SK-N-SH (cell line): ENCODE measurements around the gene AGXT. TPM values are rescaled to one million over a fixed set of nuclear protein-coding genes. Genes with fewer than 3 reads are reported as not detected.

ENCODE experiments used
- CTCF ChIA-PET: fragments of 300-600, 350-600 bp; formaldehyde crosslinking; extraction: SDS; loops from one replicate; lab custom pipeline; 2021; lab: Yijun Ruan, JAX
- POLR2A ChIA-PET: fragments of 350-600 bp; sonication (Branson Sonifier 250); formaldehyde crosslinking; extraction: SDS; loops from one replicate; lab custom pipeline; 2020; ENCODE audit warnings: antibody characterized with exemption, inconsistent platforms; lab: Yijun Ruan, JAX
- DNase-seq: peaks from one replicate; pipeline ENCODE4 v3.0.0; 2012
- H2AFZ ChIP-seq: fragments of 200-600 bp; sonication (generic); 2 replicates; pipeline ENCODE4 v1.8.1; 2016; ENCODE audit warnings: antibody characterized with exemption, mild to moderate bottlenecking, low read depth
- H3F3A ChIP-seq: fragments of 200-600 bp; sonication (generic); replicated peaks from 2 replicates; pipeline ENCODE3; 2016; ENCODE audit warnings: antibody characterized with exemption, mild to moderate bottlenecking; ENCODE audit not compliant: insufficient read depth
- H3K27ac ChIP-seq, 2 experiments: fragments of 200-500 bp in 1 of 2; fragments of 200-600 bp in 1 of 2; sonication (Bioruptor generic) in 1 of 2; sonication (generic), shearing (Covaris generic) in 1 of 2; 2 replicates each; pipeline versions ENCODE4 v1.5.1 to v1.6.1; 2014 to 2016; ENCODE audit warnings: low read depth in 2 of 2, inconsistent platforms in 1 of 2, low read length in 1 of 2, mild to moderate bottlenecking in 1 of 2, mixed read lengths in 1 of 2
- H3K27me3 ChIP-seq: fragments of 200-600 bp; sonication (generic), shearing (Covaris generic); 2 replicates; pipeline ENCODE4 v1.6.1; 2016; ENCODE audit warnings: mixed run types; ENCODE audit not compliant: insufficient read depth
- H3K36me3 ChIP-seq, 2 experiments: fragments of 200-500 bp in 1 of 2; fragments of 200-600 bp in 1 of 2; sonication (Bioruptor generic) in 1 of 2; sonication (generic) in 1 of 2; replicated peaks in 1 of 2; 2 replicates each; pipeline versions ENCODE3 to v1.5.1; 2014 to 2016; ENCODE audit warnings: low read length in 1 of 2, mild to moderate bottlenecking in 1 of 2; ENCODE audit not compliant: insufficient read depth in 2 of 2, control insufficient read depth in 1 of 2
- H3K4me1 ChIP-seq, 2 experiments: fragments of 200-500 bp in 1 of 2; fragments of 200-600 bp in 1 of 2; sonication (Bioruptor generic) in 1 of 2; sonication (generic), shearing (Covaris generic) in 1 of 2; 2 replicates each; pipeline versions ENCODE4 v1.5.1 to v1.6.1; 2014 to 2016; ENCODE audit warnings: low read depth in 1 of 2, low read length in 1 of 2, mixed run types in 1 of 2; ENCODE audit not compliant: insufficient read depth in 2 of 2, control insufficient read depth in 1 of 2
- H3K4me2 ChIP-seq: fragments of 200-600 bp; sonication (generic), shearing (Covaris generic); 2 replicates; pipeline ENCODE4 v1.6.1; 2017; ENCODE audit warnings: mixed run types
- H3K4me3 ChIP-seq, 2 experiments: fragments of 200-500 bp in 1 of 2; fragments of 200-600 bp in 1 of 2; sonication (Bioruptor generic) in 1 of 2; sonication (generic), shearing (Covaris generic) in 1 of 2; 2 replicates each; pipeline versions ENCODE4 v1.5.1 to v1.8.1; 2014 to 2016; ENCODE audit warnings: low read depth in 2 of 2, inconsistent platforms in 1 of 2, low read length in 1 of 2, mild to moderate bottlenecking in 1 of 2, mixed read lengths in 1 of 2, moderate library complexity in 1 of 2
- H3K79me2 ChIP-seq: fragments of 200-600 bp; sonication (generic); 2 replicates; pipeline ENCODE4 v1.8.1; 2017; ENCODE audit warnings: mild to moderate bottlenecking; ENCODE audit not compliant: insufficient read depth
- H3K9ac ChIP-seq: fragments of 200-600 bp; sonication (generic); 2 replicates; pipeline ENCODE4 v1.6.1; 2017; ENCODE audit warnings: mixed run types
- H3K9me2 ChIP-seq: fragments of 200-600 bp; sonication (generic); 2 replicates; pipeline ENCODE4 v1.6.1; 2017; ENCODE audit warnings: mixed run types
- H3K9me3 ChIP-seq: fragments of 200-600 bp; sonication (generic); 2 replicates; pipeline ENCODE4 v1.6.1; 2017; ENCODE audit warnings: mixed run types, mild to moderate bottlenecking, moderate library complexity
- H4K20me1 ChIP-seq: fragments of 200-600 bp; sonication (generic); 2 replicates; pipeline ENCODE4 v1.6.1; 2017; ENCODE audit warnings: mild to moderate bottlenecking, mixed run types; ENCODE audit not compliant: insufficient read depth
- ELF1 ChIP-seq: IDR thresholded peaks from 2 replicates; pipeline ENCODE4 v1.4.0; 2012
- EZH2phosphoT487 ChIP-seq: fragments of 200-600 bp; sonication (generic); IDR thresholded peaks from 2 replicates; pipeline ENCODE4 v1.6.1; 2017; ENCODE audit warnings: low read depth, mixed run types, mild to moderate bottlenecking, antibody characterized with exemption, moderate library complexity, borderline replicate concordance
- FOXJ3 ChIP-seq: sonication (generic); formaldehyde crosslinking; IDR thresholded peaks from 2 replicates; pipeline ENCODE4 v1.5.1; 2020; ENCODE audit warnings: mild to moderate bottlenecking, missing genetic modification reagents
- MEF2A ChIP-seq: IDR thresholded peaks from 2 replicates; pipeline ENCODE4 v1.4.0; 2012; ENCODE audit warnings: low read depth, borderline replicate concordance
- MXI1 ChIP-seq: IDR thresholded peaks from 2 replicates; pipeline ENCODE4 v1.6.1; 2012; ENCODE audit warnings: mild to moderate bottlenecking, low read depth, low read length, improper control_type of control experiment
- RAD21 ChIP-seq: IDR thresholded peaks from 2 replicates; pipeline ENCODE4 v1.6.1; 2012; ENCODE audit warnings: mild to moderate bottlenecking, low read length
- RXRA ChIP-seq: IDR thresholded peaks from 2 replicates; pipeline ENCODE4 v1.4.0; 2012; ENCODE audit warnings: low read depth, mild to moderate bottlenecking, borderline replicate concordance
- SIN3A ChIP-seq: IDR thresholded peaks from 2 replicates; pipeline ENCODE4 v1.6.1; 2012; ENCODE audit warnings: low read depth, mild to moderate bottlenecking, low read length, moderate library complexity, borderline replicate concordance
- TEAD4 ChIP-seq: IDR thresholded peaks from 2 replicates; pipeline ENCODE4 v1.4.0; 2012; ENCODE audit warnings: mild to moderate bottlenecking, borderline replicate concordance; ENCODE audit not compliant: insufficient read depth
- YY1 ChIP-seq: IDR thresholded peaks from 2 replicates; pipeline ENCODE4 v1.4.0; 2012; ENCODE audit warnings: low read depth, mild to moderate bottlenecking
- WGBS: methylation state at CpG from one replicate; pipeline ENCODE4 v1.1.6; 2017; ENCODE audit warnings: low lambda C conversion rate; 5-methylcytosine and 5-hydroxymethylcytosine counted together
- polyA plus RNA-seq, 3 experiments: library from polyadenylated mRNA; depleted of rRNA; stranded (reverse); fragments of >200 nt; gene quantifications; 2 replicates each; pipeline ENCODE4 v1.2.3, GENCODE V29; 2012
- TF ChIP-seq, protein P1 (sequence below): fragments of 150-350 bp; IDR thresholded peaks from 2 replicates; pipeline ENCODE4 v1.6.1; 2017; ENCODE audit warnings: antibody characterized with exemption, low read length, low read depth, borderline replicate concordance
- TF ChIP-seq, protein P2 (sequence below): IDR thresholded peaks from 2 replicates; pipeline ENCODE4 v1.6.1; 2012; ENCODE audit warnings: mild to moderate bottlenecking, low read depth, low read length, moderate library complexity

AGXT gene
- polyA plus RNA-seq, 1 of the 3 experiments (the other 2 are of a cell fraction), result not detected

DNA sequence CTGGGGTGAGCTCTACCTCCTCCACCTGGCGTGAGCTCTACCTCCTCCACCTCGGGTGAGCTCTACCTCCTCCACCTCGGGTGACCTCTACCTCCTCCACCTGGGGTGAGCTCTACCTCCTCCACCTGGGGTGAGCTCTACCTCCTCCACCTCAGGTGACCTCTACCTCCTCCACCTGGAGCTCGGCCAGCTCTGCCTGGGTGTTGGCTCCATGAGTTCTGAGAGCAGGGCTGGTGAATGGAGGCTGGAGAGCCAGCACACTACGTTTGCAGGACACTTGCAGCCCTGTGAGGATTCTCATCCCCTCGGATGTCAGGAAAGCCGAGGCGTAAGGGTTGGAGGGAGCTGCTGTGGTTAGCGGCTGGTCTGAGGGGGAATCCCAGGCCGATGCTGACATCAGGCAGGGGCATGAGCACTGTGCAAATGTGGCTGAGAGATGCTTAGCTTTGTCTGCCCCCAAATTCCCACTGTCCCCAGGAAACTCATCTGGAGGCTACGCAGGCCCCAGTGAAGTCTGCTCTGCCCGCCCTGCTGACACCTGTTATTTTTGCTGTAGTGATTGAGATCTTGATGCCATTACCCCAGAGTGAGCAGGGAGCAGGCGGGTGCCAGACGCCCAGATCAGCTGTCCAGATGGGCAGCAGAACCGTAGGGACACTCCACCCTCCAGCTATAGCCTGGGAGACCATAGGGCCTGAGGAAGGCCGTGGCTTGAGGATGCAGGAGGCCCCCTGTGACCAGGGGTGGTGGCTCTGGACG is 40.8 kb downstream of the AGXT start (continued):
- TF ChIP-seq MEF2A (no peak), MXI1 (no peak), RAD21 (no peak), FOXJ3 (CRISPR knock-in tag) (peak; percentile 80; the same call in 1 of the 2 replicates), EZH2phosphoT487 (no peak), YY1 (no peak), TEAD4 (no peak), ELF1 (no peak), RXRA (no peak), SIN3A (no peak)
- TF ChIP-seq, protein P1, sequence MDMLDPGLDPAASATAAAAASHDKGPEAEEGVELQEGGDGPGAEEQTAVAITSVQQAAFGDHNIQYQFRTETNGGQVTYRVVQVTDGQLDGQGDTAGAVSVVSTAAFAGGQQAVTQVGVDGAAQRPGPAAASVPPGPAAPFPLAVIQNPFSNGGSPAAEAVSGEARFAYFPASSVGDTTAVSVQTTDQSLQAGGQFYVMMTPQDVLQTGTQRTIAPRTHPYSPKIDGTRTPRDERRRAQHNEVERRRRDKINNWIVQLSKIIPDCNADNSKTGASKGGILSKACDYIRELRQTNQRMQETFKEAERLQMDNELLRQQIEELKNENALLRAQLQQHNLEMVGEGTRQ, result no peak

DNA sequence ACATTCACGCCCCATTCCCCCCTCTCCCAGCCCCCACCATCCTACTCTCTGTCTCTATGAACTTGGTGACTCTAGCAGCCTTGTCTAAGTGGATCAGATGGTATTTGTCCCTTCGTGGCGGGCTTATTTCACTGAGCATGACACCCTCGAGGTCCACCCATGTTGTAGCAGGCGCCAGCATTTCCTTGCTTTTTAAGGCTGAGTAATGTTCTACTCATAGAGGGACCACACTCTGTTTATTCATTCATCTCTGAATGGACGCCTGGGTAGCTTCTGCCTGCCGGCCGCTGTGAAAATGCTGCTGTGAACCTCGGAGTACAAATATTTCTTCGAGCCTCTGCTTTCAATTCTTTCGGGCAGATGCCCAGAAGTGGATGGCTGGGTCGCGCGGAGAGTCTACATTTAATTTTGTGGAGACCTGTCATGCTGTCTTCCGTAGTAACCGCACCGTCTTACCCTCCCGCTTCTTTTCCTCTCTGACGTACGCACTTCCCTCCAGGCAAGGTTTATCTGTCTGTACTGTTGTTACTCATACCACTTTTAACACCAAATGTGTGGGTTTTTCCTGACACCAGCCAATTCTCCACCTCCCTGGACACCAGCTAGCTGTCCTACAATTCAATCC is 43.1 kb downstream of the AGXT start:
- TF ChIP-seq, protein P2, sequence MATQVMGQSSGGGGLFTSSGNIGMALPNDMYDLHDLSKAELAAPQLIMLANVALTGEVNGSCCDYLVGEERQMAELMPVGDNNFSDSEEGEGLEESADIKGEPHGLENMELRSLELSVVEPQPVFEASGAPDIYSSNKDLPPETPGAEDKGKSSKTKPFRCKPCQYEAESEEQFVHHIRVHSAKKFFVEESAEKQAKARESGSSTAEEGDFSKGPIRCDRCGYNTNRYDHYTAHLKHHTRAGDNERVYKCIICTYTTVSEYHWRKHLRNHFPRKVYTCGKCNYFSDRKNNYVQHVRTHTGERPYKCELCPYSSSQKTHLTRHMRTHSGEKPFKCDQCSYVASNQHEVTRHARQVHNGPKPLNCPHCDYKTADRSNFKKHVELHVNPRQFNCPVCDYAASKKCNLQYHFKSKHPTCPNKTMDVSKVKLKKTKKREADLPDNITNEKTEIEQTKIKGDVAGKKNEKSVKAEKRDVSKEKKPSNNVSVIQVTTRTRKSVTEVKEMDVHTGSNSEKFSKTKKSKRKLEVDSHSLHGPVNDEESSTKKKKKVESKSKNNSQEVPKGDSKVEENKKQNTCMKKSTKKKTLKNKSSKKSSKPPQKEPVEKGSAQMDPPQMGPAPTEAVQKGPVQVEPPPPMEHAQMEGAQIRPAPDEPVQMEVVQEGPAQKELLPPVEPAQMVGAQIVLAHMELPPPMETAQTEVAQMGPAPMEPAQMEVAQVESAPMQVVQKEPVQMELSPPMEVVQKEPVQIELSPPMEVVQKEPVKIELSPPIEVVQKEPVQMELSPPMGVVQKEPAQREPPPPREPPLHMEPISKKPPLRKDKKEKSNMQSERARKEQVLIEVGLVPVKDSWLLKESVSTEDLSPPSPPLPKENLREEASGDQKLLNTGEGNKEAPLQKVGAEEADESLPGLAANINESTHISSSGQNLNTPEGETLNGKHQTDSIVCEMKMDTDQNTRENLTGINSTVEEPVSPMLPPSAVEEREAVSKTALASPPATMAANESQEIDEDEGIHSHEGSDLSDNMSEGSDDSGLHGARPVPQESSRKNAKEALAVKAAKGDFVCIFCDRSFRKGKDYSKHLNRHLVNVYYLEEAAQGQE, result no peak
- TF ChIP-seq TEAD4 (no peak), FOXJ3 (CRISPR knock-in tag) (no peak), EZH2phosphoT487 (no peak)
- H3K27me3 ChIP-seq, result peaks cover under 1% of the 10 kb centered on the region; the same call in 1 of the 2 replicates
- H3K27ac ChIP-seq, result no peak overlapping the region
- WGBS, result 73% methylated on average over 18 of the region's 20 CpGs
- H3K36me3 ChIP-seq, result no peaks in the 10 kb centered on the region
- DNase-seq, result no peak
- H3K79me2 ChIP-seq, result no peaks in the 10 kb centered on the region
- H2AFZ ChIP-seq, result no peak overlapping the region
- H3K4me1 ChIP-seq, result peaks cover 1 to 43% of the 10 kb centered on the region in 2 experiments; a peak in 1 of 4 replicates
- no peaks in the 10 kb centered on the region for H3K9me3 ChIP-seq
- H3K4me3 ChIP-seq, result no peak overlapping the region
- H3F3A ChIP-seq, result no peaks in the 10 kb centered on the region
- H3K9ac ChIP-seq, result no peak overlapping the region
- ChIA-PET POLR2A (no interaction called here), CTCF (interaction anchor here (1.7 kb wide), 1 partner anchor 61 kb away, joined by 6 read pairs; no protein-coding TSS in a partner anchor)
- no peaks in the 10 kb centered on the region for H4K20me1 ChIP-seq
- no peaks in the 10 kb centered on the region for H3K9me2 ChIP-seq
- no peak overlapping the region for H3K4me2 ChIP-seq
